ENCODE results near the gene PON1. TPM values are rescaled to one million over a fixed set of nuclear protein-coding genes. Genes with fewer than 3 reads are reported as not detected.

PON1 gene
- total and polyA plus RNA-seq, 2 experiments from 2014 or later: 0.69 to 1.2 TPM

DNA sequence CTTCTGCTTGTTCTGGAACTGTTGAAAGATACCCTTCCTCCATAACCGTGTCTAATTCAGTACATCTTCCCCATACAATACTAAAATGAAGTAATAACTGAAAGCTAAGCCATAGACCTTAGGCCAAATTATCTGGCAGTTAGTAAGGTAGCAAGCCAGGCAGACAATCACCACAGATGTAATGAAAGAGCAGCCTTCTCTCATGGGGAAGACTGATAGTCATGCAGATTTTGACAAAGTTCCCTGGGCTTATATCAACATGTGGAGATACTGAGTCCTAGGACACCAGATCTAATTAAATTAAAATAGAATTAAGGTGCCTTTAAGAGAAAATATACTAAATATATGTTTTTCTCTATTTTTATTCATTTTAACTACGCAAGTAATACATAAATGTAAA, 61.5 kb downstream of the PON1 start:
- H3K79me2 ChIP-seq (replicated peaks; ENCODE audit: insufficient read depth): no peaks in the 10 kb centered on the region
- Mint-ChIP-seq H3K27ac (no peak overlapping the region), H3K36me3 (ENCODE audit: low read depth) (no peaks in the 10 kb centered on the region), H3K4me3 (no peak overlapping the region), H3K4me1 (peaks cover 30% of the 10 kb centered on the region; the same call in 2 of the 3 replicates), H3K27me3 (ENCODE audit: insufficient read depth, low read depth, poor library complexity) (no peaks in the 10 kb centered on the region), H3K9me3 (no peaks in the 10 kb centered on the region)
- no peak overlapping the region for H3K4me2 ChIP-seq
- H3K4me1 ChIP-seq (ENCODE audit: insufficient read depth): peaks cover 11% of the 10 kb centered on the region; the same call in 1 of the 2 replicates
- H4K20me1 ChIP-seq (replicated peaks; ENCODE audit: insufficient read depth): no peaks in the 10 kb centered on the region
- H3K27ac ChIP-seq (ENCODE audit: low read depth): no peak overlapping the region
- H3K4me3 ChIP-seq: no peak overlapping the region
- H3F3A ChIP-seq (replicated peaks; ENCODE audit: low read depth): no peaks in the 10 kb centered on the region
- ATAC-seq (peak; percentile 87), DNase-seq (ENCODE audit: low spot score) (peak; percentile 29)
- no peaks in the 10 kb centered on the region for H3K27me3 ChIP-seq (ENCODE audit: insufficient read depth)
- TF ChIP-seq, protein P1, sequence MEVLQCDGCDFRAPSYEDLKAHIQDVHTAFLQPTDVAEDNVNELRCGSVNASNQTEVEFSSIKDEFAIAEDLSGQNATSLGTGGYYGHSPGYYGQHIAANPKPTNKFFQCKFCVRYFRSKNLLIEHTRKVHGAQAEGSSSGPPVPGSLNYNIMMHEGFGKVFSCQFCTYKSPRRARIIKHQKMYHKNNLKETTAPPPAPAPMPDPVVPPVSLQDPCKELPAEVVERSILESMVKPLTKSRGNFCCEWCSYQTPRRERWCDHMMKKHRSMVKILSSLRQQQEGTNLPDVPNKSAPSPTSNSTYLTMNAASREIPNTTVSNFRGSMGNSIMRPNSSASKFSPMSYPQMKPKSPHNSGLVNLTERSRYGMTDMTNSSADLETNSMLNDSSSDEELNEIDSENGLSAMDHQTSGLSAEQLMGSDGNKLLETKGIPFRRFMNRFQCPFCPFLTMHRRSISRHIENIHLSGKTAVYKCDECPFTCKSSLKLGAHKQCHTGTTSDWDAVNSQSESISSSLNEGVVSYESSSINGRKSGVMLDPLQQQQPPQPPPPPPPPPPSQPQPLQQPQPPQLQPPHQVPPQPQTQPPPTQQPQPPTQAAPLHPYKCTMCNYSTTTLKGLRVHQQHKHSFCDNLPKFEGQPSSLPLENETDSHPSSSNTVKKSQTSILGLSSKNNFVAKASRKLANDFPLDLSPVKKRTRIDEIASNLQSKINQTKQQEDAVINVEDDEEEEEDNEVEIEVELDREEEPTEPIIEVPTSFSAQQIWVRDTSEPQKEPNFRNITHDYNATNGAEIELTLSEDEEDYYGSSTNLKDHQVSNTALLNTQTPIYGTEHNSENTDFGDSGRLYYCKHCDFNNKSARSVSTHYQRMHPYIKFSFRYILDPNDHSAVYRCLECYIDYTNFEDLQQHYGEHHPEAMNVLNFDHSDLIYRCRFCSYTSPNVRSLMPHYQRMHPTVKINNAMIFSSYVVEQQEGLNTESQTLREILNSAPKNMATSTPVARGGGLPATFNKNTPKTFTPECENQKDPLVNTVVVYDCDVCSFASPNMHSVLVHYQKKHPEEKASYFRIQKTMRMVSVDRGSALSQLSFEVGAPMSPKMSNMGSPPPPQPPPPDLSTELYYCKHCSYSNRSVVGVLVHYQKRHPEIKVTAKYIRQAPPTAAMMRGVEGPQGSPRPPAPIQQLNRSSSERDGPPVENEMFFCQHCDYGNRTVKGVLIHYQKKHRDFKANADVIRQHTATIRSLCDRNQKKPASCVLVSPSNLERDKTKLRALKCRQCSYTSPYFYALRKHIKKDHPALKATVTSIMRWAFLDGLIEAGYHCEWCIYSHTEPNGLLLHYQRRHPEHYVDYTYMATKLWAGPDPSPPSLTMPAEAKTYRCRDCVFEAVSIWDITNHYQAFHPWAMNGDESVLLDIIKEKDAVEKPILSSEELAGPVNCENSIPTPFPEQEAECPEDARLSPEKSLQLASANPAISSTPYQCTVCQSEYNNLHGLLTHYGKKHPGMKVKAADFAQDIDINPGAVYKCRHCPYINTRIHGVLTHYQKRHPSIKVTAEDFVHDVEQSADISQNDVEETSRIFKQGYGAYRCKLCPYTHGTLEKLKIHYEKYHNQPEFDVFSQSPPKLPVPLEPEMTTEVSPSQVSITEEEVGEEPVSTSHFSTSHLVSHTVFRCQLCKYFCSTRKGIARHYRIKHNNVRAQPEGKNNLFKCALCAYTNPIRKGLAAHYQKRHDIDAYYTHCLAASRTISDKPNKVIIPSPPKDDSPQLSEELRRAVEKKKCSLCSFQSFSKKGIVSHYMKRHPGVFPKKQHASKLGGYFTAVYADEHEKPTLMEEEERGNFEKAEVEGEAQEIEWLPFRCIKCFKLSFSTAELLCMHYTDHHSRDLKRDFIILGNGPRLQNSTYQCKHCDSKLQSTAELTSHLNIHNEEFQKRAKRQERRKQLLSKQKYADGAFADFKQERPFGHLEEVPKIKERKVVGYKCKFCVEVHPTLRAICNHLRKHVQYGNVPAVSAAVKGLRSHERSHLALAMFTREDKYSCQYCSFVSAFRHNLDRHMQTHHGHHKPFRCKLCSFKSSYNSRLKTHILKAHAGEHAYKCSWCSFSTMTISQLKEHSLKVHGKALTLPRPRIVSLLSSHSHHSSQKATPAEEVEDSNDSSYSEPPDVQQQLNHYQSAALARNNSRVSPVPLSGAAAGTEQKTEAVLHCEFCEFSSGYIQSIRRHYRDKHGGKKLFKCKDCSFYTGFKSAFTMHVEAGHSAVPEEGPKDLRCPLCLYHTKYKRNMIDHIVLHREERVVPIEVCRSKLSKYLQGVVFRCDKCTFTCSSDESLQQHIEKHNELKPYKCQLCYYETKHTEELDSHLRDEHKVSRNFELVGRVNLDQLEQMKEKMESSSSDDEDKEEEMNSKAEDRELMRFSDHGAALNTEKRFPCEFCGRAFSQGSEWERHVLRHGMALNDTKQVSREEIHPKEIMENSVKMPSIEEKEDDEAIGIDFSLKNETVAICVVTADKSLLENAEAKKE (CRISPR knock-in tag; IDR thresholded peaks at IDR 0.05): no peak
- TF ChIP-seq, protein P2, sequence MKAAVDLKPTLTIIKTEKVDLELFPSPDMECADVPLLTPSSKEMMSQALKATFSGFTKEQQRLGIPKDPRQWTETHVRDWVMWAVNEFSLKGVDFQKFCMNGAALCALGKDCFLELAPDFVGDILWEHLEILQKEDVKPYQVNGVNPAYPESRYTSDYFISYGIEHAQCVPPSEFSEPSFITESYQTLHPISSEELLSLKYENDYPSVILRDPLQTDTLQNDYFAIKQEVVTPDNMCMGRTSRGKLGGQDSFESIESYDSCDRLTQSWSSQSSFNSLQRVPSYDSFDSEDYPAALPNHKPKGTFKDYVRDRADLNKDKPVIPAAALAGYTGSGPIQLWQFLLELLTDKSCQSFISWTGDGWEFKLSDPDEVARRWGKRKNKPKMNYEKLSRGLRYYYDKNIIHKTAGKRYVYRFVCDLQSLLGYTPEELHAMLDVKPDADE (IDR thresholded peaks at IDR 0.05): no peak
- TF ChIP-seq EZH2phosphoT487 (IDR thresholded peaks at IDR 0.05; ENCODE audit: unreplicated experiment): no peak
- TF ChIP-seq JUNB (IDR thresholded peaks at IDR 0.05; ENCODE audit: unreplicated experiment): no peak
- TF ChIP-seq ZNF114 (CRISPR knock-in tag; IDR thresholded peaks at IDR 0.05): no peak
- TF ChIP-seq, protein P3, sequence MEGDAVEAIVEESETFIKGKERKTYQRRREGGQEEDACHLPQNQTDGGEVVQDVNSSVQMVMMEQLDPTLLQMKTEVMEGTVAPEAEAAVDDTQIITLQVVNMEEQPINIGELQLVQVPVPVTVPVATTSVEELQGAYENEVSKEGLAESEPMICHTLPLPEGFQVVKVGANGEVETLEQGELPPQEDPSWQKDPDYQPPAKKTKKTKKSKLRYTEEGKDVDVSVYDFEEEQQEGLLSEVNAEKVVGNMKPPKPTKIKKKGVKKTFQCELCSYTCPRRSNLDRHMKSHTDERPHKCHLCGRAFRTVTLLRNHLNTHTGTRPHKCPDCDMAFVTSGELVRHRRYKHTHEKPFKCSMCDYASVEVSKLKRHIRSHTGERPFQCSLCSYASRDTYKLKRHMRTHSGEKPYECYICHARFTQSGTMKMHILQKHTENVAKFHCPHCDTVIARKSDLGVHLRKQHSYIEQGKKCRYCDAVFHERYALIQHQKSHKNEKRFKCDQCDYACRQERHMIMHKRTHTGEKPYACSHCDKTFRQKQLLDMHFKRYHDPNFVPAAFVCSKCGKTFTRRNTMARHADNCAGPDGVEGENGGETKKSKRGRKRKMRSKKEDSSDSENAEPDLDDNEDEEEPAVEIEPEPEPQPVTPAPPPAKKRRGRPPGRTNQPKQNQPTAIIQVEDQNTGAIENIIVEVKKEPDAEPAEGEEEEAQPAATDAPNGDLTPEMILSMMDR (conservative IDR thresholded peaks at IDR 0.05; ENCODE audit: low read depth in 2 of 2): no peak
- TF ChIP-seq EZH2 (IDR thresholded peaks at IDR 0.05; ENCODE audit: low read depth, unreplicated experiment): no peak
- no peak for TF ChIP-seq CREB1 (CRISPR knock-in tag; IDR thresholded peaks at IDR 0.05; ENCODE audit: low read depth)
- TF ChIP-seq ZNF331 (CRISPR knock-in tag; IDR thresholded peaks at IDR 0.05; ENCODE audit: low read depth): no peak
- TF ChIP-seq STAT1 (IDR thresholded peaks at IDR 0.05; ENCODE audit: unreplicated experiment): no peak
- TF ChIP-seq POLR2AphosphoS5 (IDR thresholded peaks at IDR 0.05; ENCODE audit: low read depth): no peak
- no peak for TF ChIP-seq NANOG (IDR thresholded peaks at IDR 0.05; ENCODE audit: borderline replicate concordance)
- TF ChIP-seq, protein P4, sequence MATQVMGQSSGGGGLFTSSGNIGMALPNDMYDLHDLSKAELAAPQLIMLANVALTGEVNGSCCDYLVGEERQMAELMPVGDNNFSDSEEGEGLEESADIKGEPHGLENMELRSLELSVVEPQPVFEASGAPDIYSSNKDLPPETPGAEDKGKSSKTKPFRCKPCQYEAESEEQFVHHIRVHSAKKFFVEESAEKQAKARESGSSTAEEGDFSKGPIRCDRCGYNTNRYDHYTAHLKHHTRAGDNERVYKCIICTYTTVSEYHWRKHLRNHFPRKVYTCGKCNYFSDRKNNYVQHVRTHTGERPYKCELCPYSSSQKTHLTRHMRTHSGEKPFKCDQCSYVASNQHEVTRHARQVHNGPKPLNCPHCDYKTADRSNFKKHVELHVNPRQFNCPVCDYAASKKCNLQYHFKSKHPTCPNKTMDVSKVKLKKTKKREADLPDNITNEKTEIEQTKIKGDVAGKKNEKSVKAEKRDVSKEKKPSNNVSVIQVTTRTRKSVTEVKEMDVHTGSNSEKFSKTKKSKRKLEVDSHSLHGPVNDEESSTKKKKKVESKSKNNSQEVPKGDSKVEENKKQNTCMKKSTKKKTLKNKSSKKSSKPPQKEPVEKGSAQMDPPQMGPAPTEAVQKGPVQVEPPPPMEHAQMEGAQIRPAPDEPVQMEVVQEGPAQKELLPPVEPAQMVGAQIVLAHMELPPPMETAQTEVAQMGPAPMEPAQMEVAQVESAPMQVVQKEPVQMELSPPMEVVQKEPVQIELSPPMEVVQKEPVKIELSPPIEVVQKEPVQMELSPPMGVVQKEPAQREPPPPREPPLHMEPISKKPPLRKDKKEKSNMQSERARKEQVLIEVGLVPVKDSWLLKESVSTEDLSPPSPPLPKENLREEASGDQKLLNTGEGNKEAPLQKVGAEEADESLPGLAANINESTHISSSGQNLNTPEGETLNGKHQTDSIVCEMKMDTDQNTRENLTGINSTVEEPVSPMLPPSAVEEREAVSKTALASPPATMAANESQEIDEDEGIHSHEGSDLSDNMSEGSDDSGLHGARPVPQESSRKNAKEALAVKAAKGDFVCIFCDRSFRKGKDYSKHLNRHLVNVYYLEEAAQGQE (IDR thresholded peaks at IDR 0.05; ENCODE audit: unreplicated experiment): no peak
- no peak overlapping the region for H2AFZ ChIP-seq
- no peaks in the 10 kb centered on the region for H3K9me2 ChIP-seq (ENCODE audit: insufficient read depth)
- no peaks in the 10 kb centered on the region for H3K36me3 ChIP-seq (ENCODE audit: insufficient read depth)
